ENCODE data around the gene FPR1. TPM values are rescaled to one million over a fixed set of nuclear protein-coding genes. Genes with fewer than 3 reads are reported as not detected.

The FPR1 gene
- total and polyA plus RNA-seq, 2 of the 4 experiments (the other 2 are of a cell fraction): not detected

GRCh38 chr19:51727349-51727880 lies 24.3 kb downstream of the FPR1 start:
- no peak for TF ChIP-seq FOS (IDR thresholded peaks at IDR 0.05; ENCODE audit: low read depth, low read length)
- TF ChIP-seq BHLHE40 (IDR thresholded peaks at IDR 0.05; ENCODE audit: low read depth, low read length): no peak
- TF ChIP-seq, protein P1, sequence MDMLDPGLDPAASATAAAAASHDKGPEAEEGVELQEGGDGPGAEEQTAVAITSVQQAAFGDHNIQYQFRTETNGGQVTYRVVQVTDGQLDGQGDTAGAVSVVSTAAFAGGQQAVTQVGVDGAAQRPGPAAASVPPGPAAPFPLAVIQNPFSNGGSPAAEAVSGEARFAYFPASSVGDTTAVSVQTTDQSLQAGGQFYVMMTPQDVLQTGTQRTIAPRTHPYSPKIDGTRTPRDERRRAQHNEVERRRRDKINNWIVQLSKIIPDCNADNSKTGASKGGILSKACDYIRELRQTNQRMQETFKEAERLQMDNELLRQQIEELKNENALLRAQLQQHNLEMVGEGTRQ (IDR thresholded peaks at IDR 0.05; ENCODE audit: low read depth, low read length): no peak
- TF ChIP-seq MXI1 (IDR thresholded peaks at IDR 0.05; ENCODE audit: borderline replicate concordance, low read depth, low read length): no peak
- TF ChIP-seq MAZ (IDR thresholded peaks at IDR 0.05; ENCODE audit: borderline replicate concordance, low read depth, low read length): no peak
- TF ChIP-seq MAFK (IDR thresholded peaks at IDR 0.05; ENCODE audit: low read depth, low read length): no peak
- no peak for TF ChIP-seq RCOR1 (IDR thresholded peaks at IDR 0.05; ENCODE audit: insufficient replicate concordance, low read length)
- no peak for TF ChIP-seq RAD21 (IDR thresholded peaks at IDR 0.05; ENCODE audit: low read length)
- TF ChIP-seq SMC3 (IDR thresholded peaks at IDR 0.05; ENCODE audit: low read depth, low read length): no peak
- no peak for TF ChIP-seq CEBPB (IDR thresholded peaks at IDR 0.05; ENCODE audit: low read depth, low read length)
- TF ChIP-seq CHD1 (IDR thresholded peaks at IDR 0.05; ENCODE audit: low read depth, low read length): no peak
- no peak for TF ChIP-seq POLR2A (IDR thresholded peaks at IDR 0.05; ENCODE audit: low read depth, low read length)
- no peak for TF ChIP-seq RFX5 (IDR thresholded peaks at IDR 0.05; ENCODE audit: low read depth, low read length)
- TF ChIP-seq, protein P2, sequence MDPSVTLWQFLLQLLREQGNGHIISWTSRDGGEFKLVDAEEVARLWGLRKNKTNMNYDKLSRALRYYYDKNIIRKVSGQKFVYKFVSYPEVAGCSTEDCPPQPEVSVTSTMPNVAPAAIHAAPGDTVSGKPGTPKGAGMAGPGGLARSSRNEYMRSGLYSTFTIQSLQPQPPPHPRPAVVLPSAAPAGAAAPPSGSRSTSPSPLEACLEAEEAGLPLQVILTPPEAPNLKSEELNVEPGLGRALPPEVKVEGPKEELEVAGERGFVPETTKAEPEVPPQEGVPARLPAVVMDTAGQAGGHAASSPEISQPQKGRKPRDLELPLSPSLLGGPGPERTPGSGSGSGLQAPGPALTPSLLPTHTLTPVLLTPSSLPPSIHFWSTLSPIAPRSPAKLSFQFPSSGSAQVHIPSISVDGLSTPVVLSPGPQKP (IDR thresholded peaks at IDR 0.05; ENCODE audit: borderline replicate concordance, low read depth, low read length): no peak
- no peak overlapping the region for H3K14ac ChIP-seq (replicated peaks; ENCODE audit: low read depth, low read length)
- ChIA-PET CTCF (no interaction called here), POLR2A (ENCODE audit: unreplicated experiment) (no interaction called here)
- no peak overlapping the region for H3K18ac ChIP-seq (ENCODE audit: low read depth, low read length)
- H2BK20ac ChIP-seq (ENCODE audit: low read depth, low read length): no peak overlapping the region
- H3K4me1 ChIP-seq (ENCODE audit: control insufficient read depth, insufficient read depth, low read length): no peaks in the 10 kb centered on the region
- H3K9me3 ChIP-seq (ENCODE audit: control insufficient read depth, insufficient read depth, low read length): 0 out of 2 replicates have a peak, but pooled peaks cover 3% of the 10 kb centered on the region
- no peak overlapping the region for H4K8ac ChIP-seq (ENCODE audit: low read depth in 2 of 2, low read length in 2 of 2)
- H3K9ac ChIP-seq (ENCODE audit: low read depth, low read length): no peak overlapping the region
- H3K4ac ChIP-seq (ENCODE audit: low read depth, low read length): no peak overlapping the region
- DNase-seq (no peak), ATAC-seq (ENCODE audit: low read depth) (no peak; the same call in 1 of the 2 replicates)
- H2BK15ac ChIP-seq (ENCODE audit: low read depth, low read length): no peak overlapping the region
- H2BK5ac ChIP-seq (ENCODE audit: low read depth, low read length, poor library complexity, severe bottlenecking): no peak overlapping the region
- H4K5ac ChIP-seq (ENCODE audit: low read depth, low read length): no peak overlapping the region
- no peak overlapping the region for H2AK5ac ChIP-seq (ENCODE audit: low read depth, low read length)
- no peak overlapping the region for H2BK120ac ChIP-seq (ENCODE audit: low read depth, low read length)
- no peak overlapping the region for H4K91ac ChIP-seq (ENCODE audit: insufficient read depth, low read depth, low read length)
- no peak overlapping the region for H3K4me3 ChIP-seq (ENCODE audit: insufficient read depth, low read depth, low read length)
- WGBS, 2 experiments (ENCODE audit: extremely low coverage in 2 of 2, insufficient read length in 1 of 2): 88% methylated on average over 3 of the region's 7 CpGs; no CpG with 5 or more reads in 1 of the 2 experiments
- dilution Hi-C loops (cut with HindIII; ENCODE audit: low sequenced_read_pairs, unreplicated experiment): no loop called here
- H3K27ac ChIP-seq (ENCODE audit: insufficient read depth, low read length): no peak overlapping the region
- H3K4me2 ChIP-seq (ENCODE audit: low read depth, low read length): no peak overlapping the region
- H3K79me1 ChIP-seq (ENCODE audit: low read depth in 1 of 2, low read length in 2 of 2): no peaks in the 10 kb centered on the region
- H2AK9ac ChIP-seq (replicated peaks; ENCODE audit: low read depth, low read length, poor library complexity): no peak overlapping the region
- in situ Hi-C loops (cut with MboI; ENCODE audit: low sequenced_read_pairs): no loop called here
- H3K56ac ChIP-seq (ENCODE audit: extremely low read depth, insufficient read depth, low read length): no peak overlapping the region
- H3K36me3 ChIP-seq (ENCODE audit: control insufficient read depth, insufficient read depth, low read length): no peaks in the 10 kb centered on the region
- H2AFZ ChIP-seq (replicated peaks; ENCODE audit: low read length, poor library complexity): peak overlapping the region; percentile 43
- H3K23ac ChIP-seq (ENCODE audit: low read depth, low read length): no peak overlapping the region
- peaks cover 22% of the 10 kb centered on the region for H3K27me3 ChIP-seq (ENCODE audit: control insufficient read depth, insufficient read depth, low read length)
- H3K9me1 ChIP-seq (ENCODE audit: insufficient read depth, low read length): no peaks in the 10 kb centered on the region
- intact Hi-C loops (cut with micrococcal nuclease): no loop called here
- BruUV-seq (replicated peaks): no TSS peak
- H4K20me1 ChIP-seq (ENCODE audit: insufficient read depth, low read length): no peaks in the 10 kb centered on the region
